Measurements from ENCODE around the gene MCUB.
A peak's percentile ranks its signal among the peaks of the same experiment; 100 is the strongest.

Gene MCUB

GRCh38 chr4:109729718-109730618 lies 169.9 kb downstream of the MCUB start, which contains the start of gene PLA2G12A:
Gene PLA2G12A, minus strand, starts transcription at chr4:109730070. Its CDS starts 261 bp downstream, at chr4:109729809.
- peak; percentile 31 to 61 (median 55) for DNase-seq (ENCODE audit: low read depth in 3 of 3)

GRCh38 chr4:109730619-109731545 lies 170.8 kb downstream of the MCUB start:
- no peak for DNase-seq (ENCODE audit: low read depth in 3 of 3)

GRCh38 chr4:109733728-109734127 lies 173.7 kb downstream of the MCUB start:
- DNase-seq (ENCODE audit: low read depth in 3 of 3): no peak

- no peak for DNase-seq (ENCODE audit: low read depth in 3 of 3)
These were observed 175.7 kb downstream of the MCUB start for GRCh38 chr4:109735566-109736365.
